Type B pancreatic cell (in vitro differentiated cells): ENCODE results near the gene MEI1. TPM values are rescaled to one million over a fixed set of nuclear protein-coding genes. Genes with fewer than 3 reads are reported as not detected.

Experiments
- DNase-seq: peaks from one replicate; pipeline ENCODE4 v3.0.0; 2021; ENCODE audit warnings: mixed read lengths; ENCODE audit not compliant: unreplicated experiment; ENCODE audit errors: extremely low spot score
- H3K27ac Mint-ChIP-seq: 2 replicates; pipeline ENCODE4 v1.8.0; 2021; ENCODE audit warnings: mild to moderate bottlenecking, mixed read lengths
- H3K27me3 Mint-ChIP-seq: 2 replicates; pipeline ENCODE4 v1.8.0; 2021; ENCODE audit warnings: mixed read lengths
- H3K36me3 Mint-ChIP-seq: 2 replicates; pipeline ENCODE4 v1.8.0; 2021; ENCODE audit warnings: mixed read lengths
- H3K4me1 Mint-ChIP-seq: one replicate; pipeline ENCODE4 v1.8.0; 2021; ENCODE audit warnings: mixed read lengths; ENCODE audit not compliant: unreplicated experiment
- H3K4me3 Mint-ChIP-seq: 2 replicates; pipeline ENCODE4 v1.8.0; 2021; ENCODE audit warnings: mild to moderate bottlenecking, mixed read lengths
- H3K9me3 Mint-ChIP-seq: 2 replicates; pipeline ENCODE4 v1.8.0; 2021; ENCODE audit warnings: mixed read lengths
- total RNA-seq: library from RNA; stranded (reverse); gene quantifications from 2 replicates; pipeline ENCODE4 v1.2.1, GENCODE V29; 2021; ENCODE audit warnings: low replicate concordance
- TF ChIP-seq, protein P1 (sequence below): fragments of 200-600 bp; sonication (generic); conservative IDR thresholded peaks from 2 replicates; pipeline ENCODE4 v1.5.0; 2021; ENCODE audit warnings: antibody characterized with exemption, mild to moderate bottlenecking

The MEI1 gene
- total RNA-seq, 1 donor from 2014 or later: 1.2 TPM

DNA sequence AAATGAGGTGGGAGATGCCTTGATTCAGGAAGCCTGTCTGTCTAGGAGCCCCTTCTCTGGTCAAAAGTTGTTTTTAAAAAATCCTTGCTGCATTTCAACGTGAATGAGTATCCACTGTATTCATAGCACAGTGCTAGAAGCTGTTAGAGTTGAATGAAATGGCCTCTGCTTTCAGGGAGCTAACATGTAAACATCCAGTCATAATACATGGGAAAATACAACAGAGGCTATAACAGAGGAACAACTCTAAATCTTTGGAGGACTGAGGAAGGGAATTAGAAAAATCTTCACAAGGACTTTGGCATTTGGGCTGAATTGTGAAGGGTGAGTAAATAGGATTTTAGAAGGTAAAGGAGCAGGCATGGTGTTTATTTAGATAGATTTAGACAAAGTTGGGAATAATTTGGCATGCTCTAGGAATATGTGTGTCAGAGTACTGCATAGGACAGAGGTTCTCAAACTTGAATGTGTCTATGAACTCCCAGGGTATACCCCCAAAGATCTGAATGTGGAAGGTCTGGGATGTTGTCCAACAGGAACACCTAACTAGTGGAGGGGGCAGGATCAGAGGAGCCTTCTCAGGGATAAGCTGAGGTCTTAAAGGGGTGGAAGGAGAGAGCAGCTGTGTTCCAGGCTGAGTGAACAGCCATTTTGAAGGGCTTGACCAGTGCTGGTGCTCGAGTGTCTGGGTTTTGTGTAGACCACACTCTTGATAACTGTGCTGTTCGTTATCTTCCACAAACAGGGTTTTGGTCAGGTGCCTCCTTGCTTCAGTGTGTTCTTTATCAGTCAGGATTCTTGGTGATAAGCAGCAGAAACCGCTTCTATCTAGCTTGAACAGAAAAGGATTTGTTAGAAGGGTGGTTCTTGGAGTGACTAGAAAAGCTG is 146.3 kb downstream of the MEI1 start:
- TF ChIP-seq, protein P1, sequence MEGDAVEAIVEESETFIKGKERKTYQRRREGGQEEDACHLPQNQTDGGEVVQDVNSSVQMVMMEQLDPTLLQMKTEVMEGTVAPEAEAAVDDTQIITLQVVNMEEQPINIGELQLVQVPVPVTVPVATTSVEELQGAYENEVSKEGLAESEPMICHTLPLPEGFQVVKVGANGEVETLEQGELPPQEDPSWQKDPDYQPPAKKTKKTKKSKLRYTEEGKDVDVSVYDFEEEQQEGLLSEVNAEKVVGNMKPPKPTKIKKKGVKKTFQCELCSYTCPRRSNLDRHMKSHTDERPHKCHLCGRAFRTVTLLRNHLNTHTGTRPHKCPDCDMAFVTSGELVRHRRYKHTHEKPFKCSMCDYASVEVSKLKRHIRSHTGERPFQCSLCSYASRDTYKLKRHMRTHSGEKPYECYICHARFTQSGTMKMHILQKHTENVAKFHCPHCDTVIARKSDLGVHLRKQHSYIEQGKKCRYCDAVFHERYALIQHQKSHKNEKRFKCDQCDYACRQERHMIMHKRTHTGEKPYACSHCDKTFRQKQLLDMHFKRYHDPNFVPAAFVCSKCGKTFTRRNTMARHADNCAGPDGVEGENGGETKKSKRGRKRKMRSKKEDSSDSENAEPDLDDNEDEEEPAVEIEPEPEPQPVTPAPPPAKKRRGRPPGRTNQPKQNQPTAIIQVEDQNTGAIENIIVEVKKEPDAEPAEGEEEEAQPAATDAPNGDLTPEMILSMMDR: no peak
- no peak for DNase-seq
- Mint-ChIP-seq H3K27ac (peak overlapping the region; percentile 95), H3K36me3 (peaks cover 3% of the 10 kb centered on the region), H3K4me1 (peaks cover 37% of the 10 kb centered on the region), H3K9me3 (no peaks in the 10 kb centered on the region), H3K4me3 (peak overlapping the region; percentile 24), H3K27me3 (no peaks in the 10 kb centered on the region)

DNA sequence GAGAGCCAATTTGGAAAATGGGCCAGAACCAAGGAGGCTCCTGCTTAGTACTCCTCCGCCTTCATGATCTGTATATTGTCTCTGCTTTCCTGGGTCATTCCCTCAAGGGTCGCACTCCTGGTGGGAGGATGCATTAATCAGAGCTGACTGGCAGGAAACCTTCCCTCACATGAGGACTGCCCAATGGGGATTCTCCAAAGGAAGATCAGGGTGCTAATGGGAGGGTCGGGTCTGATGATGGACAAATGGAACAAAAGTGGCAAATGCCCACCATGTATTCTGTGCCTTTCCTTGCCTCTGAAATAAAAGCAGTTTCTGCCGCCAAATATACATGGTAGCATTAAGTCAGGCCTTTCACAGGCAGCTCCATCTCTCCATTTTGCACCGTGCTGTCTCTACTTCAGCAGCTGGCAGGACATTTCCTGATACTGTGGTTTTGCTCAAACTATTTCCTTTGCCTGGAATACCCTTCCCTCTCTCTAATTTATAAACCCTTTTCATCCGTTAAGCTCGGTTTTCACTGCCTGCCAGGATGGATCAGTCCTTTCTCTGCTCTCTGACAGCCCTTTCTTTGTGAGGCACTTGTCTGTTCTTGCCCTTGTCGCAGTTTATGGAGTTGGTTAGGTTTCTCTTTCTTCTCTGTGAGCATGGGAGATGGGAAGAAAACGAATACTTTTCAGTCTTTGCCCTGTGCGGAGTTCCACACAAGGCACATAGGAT is 147.1 kb downstream of the MEI1 start:
- H3K4me1 Mint-ChIP-seq: peaks cover 34% of the 10 kb centered on the region

DNA sequence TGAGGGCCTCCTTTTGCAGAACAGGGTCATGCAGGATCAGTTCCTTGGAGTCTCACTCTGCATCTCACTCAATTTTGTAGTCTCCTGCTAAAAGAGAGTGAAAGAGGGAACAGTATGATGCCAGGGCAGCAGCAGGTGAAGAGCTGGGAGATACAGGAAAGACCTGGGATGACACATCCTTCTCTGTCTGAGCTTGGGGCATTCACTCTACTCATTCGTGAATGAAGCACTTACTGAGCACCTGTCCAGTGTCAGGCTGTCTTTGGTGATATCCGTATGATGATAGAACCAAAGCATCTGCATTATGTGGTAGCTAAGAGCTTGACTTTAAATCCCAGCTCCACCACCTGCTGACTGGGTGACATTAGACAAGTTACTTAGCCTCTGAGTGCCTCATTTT is 148.0 kb downstream of the MEI1 start:
- H3K27me3 Mint-ChIP-seq: no peaks in the 10 kb centered on the region
- H3K4me1 Mint-ChIP-seq: peaks cover 34% of the 10 kb centered on the region
- peak overlapping the region; percentile 95 for H3K27ac Mint-ChIP-seq
- DNase-seq: no peak
- H3K4me3 Mint-ChIP-seq: peak overlapping the region; percentile 9
- H3K9me3 Mint-ChIP-seq: no peaks in the 10 kb centered on the region
- TF ChIP-seq, protein P1: no peak
- peaks cover 3% of the 10 kb centered on the region for H3K36me3 Mint-ChIP-seq

More for the DNA sequence above, 147.1 kb downstream of the MEI1 start:
- DNase-seq: no peak
- Mint-ChIP-seq H3K27me3 (no peaks in the 10 kb centered on the region), H3K27ac (peak overlapping the region; percentile 95), H3K4me3 (peak overlapping the region; percentile 24), H3K9me3 (no peaks in the 10 kb centered on the region), H3K36me3 (peaks cover 3% of the 10 kb centered on the region)
- TF ChIP-seq, protein P1: no peak

DNA sequence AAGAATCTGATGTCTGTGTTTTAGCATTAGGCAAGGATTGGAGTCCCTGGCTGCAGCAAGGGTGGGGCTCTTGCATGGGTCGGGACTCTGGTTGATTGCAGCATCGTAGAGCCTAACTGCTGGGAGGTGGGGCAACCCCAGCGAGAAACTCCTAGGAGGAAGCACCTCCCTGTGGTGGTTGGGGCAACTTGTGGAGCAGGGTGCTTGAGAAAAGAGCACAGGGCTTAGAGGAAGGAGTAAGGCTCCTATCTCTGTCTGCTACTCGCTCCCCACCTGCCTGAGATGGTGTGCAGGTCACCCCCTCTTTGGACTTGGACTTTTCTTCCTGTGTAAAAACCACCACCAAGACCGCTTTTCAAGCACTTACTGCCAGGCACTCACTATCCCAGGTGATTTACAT is 149.2 kb downstream of the MEI1 start:
- no peak for DNase-seq
- Mint-ChIP-seq H3K27me3 (no peaks in the 10 kb centered on the region), H3K36me3 (peaks cover 8% of the 10 kb centered on the region), H3K4me1 (peaks cover 35% of the 10 kb centered on the region), H3K9me3 (no peaks in the 10 kb centered on the region), H3K27ac (peak overlapping the region; percentile 76), H3K4me3 (no peak overlapping the region)
- TF ChIP-seq, protein P1: no peak

Other genes with a start within 250 kb of the MEI1 start
- gene PHF5A, start 230.8 kb upstream of the MEI1 start, total RNA-seq: 38.2 and 54.8 TPM in 2 replicates
- gene ACO2, start 230.4 kb upstream of the MEI1 start, total RNA-seq: 107 and 142 TPM in 2 replicates
- 40.1 and 46.6 TPM in 2 replicates for gene POLR3H, start 155.0 kb upstream of the MEI1 start, total RNA-seq
- 0.12 and 1.8 TPM in 2 replicates for gene CSDC2, start 138.5 kb upstream of the MEI1 start, total RNA-seq
- gene PMM1, start 109.7 kb upstream of the MEI1 start, total RNA-seq: 33.5 and 35.5 TPM in 2 replicates
- 30.3 and 31.5 TPM in 2 replicates for gene DESI1, start 78.5 kb upstream of the MEI1 start, total RNA-seq
- 234 and 302 TPM in 2 replicates for gene XRCC6, start 78.2 kb upstream of the MEI1 start, total RNA-seq
- 124 and 136 TPM in 2 replicates for gene SNU13, start 10.6 kb upstream of the MEI1 start, total RNA-seq
- gene CCDC134, start 101.2 kb downstream of the MEI1 start, total RNA-seq: 13.2 and 19.6 TPM in 2 replicates
- gene SREBF2, start 133.6 kb downstream of the MEI1 start, total RNA-seq: 110 and 119 TPM in 2 replicates
- 0.22 and 0.45 TPM in 2 replicates for gene SHISA8, start 215.6 kb downstream of the MEI1 start, total RNA-seq
- gene TNFRSF13C, start 227.3 kb downstream of the MEI1 start, total RNA-seq: 0.79 and 3.4 TPM in 2 replicates
- gene CENPM, start 247.6 kb downstream of the MEI1 start, total RNA-seq: 12.2 and 29.4 TPM in 2 replicates